Measurements from ENCODE around the gene AP2A2.

Gene AP2A2

GRCh38 chr11:1036303-1036923, 110.7 kb downstream of the AP2A2 start, which contains the start of gene MUC6:
TSS of gene MUC6 (minus strand) at chr11:1036718. CDS start at chr11:1036655, 63 bp downstream.
- no peak within 1 kb of the TSS for H3K4me3 ChIP-seq (ENCODE audit: low read length)
- no peak for TF ChIP-seq ZNF274 (IDR thresholded peaks at IDR 0.05; ENCODE audit: low read depth, low read length)

- no peak overlapping the region for H3K4me3 ChIP-seq (ENCODE audit: low read length)
- TF ChIP-seq ZNF274 (IDR thresholded peaks at IDR 0.05; ENCODE audit: low read depth, low read length) = no peak
These were observed 111.3 kb downstream of the AP2A2 start for GRCh38 chr11:1036931-1037330.

GRCh38 chr11:1037506-1038055, 111.9 kb downstream of the AP2A2 start:
- TF ChIP-seq ZNF274 (IDR thresholded peaks at IDR 0.05; ENCODE audit: low read depth, low read length) = no peak

GRCh38 chr11:1038361-1038760, 112.7 kb downstream of the AP2A2 start:
- TF ChIP-seq ZNF274 (IDR thresholded peaks at IDR 0.05; ENCODE audit: low read depth, low read length) = no peak
- no peak overlapping the region for H3K4me3 ChIP-seq (ENCODE audit: low read length)

More at GRCh38 chr11:1037506-1038055, 111.9 kb downstream of the AP2A2 start:
- no peak overlapping the region for H3K4me3 ChIP-seq (ENCODE audit: low read length)

- no peak overlapping the region for H3K4me3 ChIP-seq (ENCODE audit: low read length)
- TF ChIP-seq ZNF274 (IDR thresholded peaks at IDR 0.05; ENCODE audit: low read depth, low read length) = no peak
These were observed 113.3 kb downstream of the AP2A2 start for GRCh38 chr11:1038921-1039320.

GRCh38 chr11:1039481-1040427, 114.1 kb downstream of the AP2A2 start:
- H3K4me3 ChIP-seq (ENCODE audit: low read length) = no peak overlapping the region
- no peak for TF ChIP-seq ZNF274 (IDR thresholded peaks at IDR 0.05; ENCODE audit: low read depth, low read length)

- TF ChIP-seq ZNF274 (IDR thresholded peaks at IDR 0.05; ENCODE audit: low read depth, low read length) = no peak
- H3K4me3 ChIP-seq (ENCODE audit: low read length) = no peak overlapping the region
These were observed 114.9 kb downstream of the AP2A2 start for GRCh38 chr11:1040428-1041148.

DNA sequence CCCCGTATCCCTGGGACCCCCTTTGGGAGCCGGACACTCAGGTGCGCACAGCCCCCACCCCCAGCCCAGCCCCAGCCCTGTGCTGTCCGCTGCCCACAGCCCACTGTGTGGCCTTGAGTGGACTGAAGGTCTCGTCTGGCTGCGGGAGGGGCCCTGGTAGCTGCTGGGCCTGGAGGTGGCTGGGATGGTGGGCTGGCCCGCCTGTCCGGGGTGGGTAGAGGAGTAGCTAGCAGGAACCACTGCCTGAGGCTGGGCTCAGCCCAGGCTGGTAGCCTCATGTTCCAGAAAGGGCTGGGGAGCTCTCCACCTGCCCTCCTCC, 115.4 kb downstream of the AP2A2 start:
- no peak for TF ChIP-seq ZNF274 (IDR thresholded peaks at IDR 0.05; ENCODE audit: low read depth, low read length)
- no peak overlapping the region for H3K4me3 ChIP-seq (ENCODE audit: low read length)

DNA sequence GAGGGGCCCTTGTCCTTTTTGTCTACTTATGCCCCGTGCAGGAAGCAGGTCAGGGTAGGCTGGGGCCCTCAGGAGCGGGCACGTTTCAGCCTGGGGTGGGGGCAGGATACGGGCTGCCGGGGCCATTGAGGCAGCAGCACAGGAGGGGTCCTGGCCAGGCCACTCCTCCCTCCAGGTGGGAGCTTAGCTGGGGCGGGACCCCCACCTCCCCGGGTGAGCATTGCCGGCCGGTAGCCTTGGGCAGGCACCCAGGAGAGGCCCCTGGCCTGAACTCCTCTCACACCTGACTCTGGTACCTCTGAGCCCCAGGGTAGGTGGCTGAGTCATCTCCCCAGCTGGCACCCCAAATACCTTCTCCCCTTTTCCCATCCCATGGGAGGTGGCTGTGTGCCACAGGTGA, 115.8 kb downstream of the AP2A2 start:
- no peak for TF ChIP-seq ZNF274 (IDR thresholded peaks at IDR 0.05; ENCODE audit: low read depth, low read length)
- H3K4me3 ChIP-seq (ENCODE audit: low read length) = no peak overlapping the region

DNA sequence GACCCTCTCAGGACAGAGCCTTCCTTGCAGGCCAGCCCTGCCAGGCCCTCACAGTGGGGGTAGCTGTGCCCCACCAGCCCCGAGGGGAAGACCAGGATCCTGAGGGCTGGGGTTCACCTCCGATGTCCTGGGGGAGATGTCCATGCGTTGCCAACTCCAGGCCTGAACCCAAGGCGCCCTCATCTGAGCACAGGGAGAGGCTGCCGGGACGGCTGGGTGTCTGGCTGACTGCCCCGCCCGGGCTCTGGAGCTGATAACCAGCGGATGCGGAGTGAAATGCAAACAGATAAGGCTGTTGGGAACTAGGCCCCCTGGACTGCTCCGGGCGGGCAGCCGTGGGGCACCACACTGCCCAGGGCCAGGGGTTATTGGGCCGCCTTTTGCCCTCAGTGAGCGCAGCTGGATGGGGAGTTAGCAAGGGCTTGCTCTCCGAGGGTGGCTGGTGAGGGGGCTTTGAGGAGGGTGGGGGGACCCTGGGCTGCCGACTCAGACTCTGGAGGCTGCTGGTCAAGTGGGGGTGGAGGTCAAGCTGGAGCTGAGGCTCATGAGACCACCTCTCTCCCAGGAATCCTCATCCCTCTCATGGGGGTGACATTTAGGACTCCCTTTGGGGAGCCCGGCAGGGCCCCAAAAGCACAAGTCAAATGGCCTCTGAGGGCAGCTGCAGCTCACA, 116.4 kb downstream of the AP2A2 start:
- no peak overlapping the region for H3K4me3 ChIP-seq (ENCODE audit: low read length)
- TF ChIP-seq ZNF274 (IDR thresholded peaks at IDR 0.05; ENCODE audit: low read depth, low read length) = no peak

DNA sequence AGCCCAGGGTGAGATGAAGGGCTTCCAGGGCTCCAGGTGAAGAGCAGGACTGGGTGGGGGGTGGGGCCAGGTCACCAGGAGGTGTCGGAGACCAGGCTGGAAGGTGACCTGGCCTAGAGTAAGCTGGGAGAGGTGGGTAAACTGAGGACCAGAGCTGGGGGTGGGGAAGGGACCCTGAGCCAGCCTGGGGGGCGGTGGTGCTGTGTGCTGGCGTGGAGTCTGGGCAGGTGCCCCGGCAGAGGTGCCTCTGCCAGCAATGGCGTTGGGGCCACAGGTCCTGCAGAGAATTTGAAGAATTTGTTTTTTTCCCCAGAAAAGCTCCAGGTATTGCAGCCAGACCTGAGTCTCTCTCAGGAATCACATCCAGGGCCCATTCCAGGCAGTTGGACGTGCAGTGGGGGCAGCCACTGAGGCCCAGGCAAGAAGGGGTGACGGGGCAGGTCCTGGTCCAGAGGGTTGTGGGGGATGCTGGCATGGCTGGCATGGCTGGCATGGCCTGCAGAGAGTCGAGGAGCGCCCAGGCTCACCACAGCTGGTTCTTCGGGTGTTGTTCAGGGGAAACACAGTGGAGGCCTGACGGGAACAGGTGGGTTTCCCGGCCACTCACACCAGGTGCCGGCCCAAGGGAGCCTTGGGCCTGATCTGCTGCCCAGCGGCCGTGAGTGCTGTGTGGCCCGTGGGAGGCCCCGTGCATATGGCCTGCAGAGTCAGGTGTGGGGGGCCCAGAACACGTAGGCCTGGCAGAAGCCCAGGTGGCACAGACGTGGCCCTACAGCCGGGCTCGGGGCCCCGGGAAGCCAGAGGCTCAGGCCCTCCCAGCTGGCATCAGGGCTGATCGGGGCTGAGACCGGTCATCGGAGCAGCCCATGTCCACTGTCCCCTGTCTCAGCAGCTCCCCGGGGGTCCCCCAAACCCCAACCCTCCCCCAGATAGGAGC, 117.2 kb downstream of the AP2A2 start:
- no peak overlapping the region for H3K4me3 ChIP-seq (ENCODE audit: low read length)
- no peak for TF ChIP-seq ZNF274 (IDR thresholded peaks at IDR 0.05; ENCODE audit: low read depth, low read length)

DNA sequence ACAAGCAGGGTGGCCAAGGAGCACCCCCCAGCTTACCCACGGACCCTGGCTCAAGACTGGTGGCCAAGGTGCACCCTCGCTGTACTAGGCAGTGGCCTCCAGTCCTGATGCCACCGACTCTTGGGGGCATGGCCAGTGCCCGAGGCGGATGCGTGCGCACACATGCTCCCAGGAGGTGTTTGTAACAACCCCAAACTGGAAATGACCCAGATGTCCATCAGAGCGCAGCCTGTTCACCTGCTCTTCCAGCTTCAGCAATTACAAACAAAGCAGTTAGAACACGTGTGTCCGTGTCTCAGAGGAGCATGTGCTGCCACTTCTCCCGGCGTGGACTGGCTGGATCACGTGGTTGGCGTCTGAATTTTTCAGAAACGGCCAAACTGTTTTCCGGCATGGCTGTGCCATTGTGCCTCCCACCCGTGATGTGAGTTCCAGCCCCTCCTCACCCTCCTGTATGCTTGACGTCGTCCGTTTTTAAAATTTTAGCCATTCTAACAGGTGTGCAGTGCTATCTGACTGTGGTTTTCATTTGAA, 118.0 kb downstream of the AP2A2 start:
- TF ChIP-seq ZNF274 (IDR thresholded peaks at IDR 0.05; ENCODE audit: low read depth, low read length) = no peak
- H3K4me3 ChIP-seq (ENCODE audit: low read length) = no peak overlapping the region

Measured in GM08714 (cell line).